Suppressor macrophage treated with lipopolysaccharide for 4 hours (primary cell): ENCODE results near the gene UBE2I.
A peak's percentile ranks its signal among the peaks of the same experiment; 100 is the strongest.

Experiments used
- DNase-seq: peaks from one replicate; pipeline ENCODE4 v3.0.0-alpha.2; 2020

The UBE2I gene

DNA sequence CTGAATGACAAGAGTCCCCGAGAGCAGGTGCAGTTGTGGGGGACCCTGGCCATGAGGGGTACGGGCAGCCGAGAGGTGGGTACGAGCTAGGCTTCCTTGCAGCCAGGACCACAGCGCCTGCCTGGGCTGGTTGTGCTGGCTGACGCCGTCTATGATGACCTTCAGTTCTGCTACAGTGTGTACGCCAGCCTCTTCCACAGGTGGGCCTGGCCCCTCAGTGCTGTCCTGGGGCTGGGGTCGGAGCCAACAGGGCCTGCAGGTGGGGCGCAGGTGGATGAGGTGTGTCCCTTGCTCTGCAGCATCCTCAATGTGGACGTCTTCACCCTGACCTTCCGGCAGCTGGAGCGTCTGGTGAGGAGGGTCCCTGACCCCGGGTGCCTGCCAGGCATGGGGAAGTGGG lies 35.1 kb downstream of the UBE2I start:
- no peak for DNase-seq

DNA sequence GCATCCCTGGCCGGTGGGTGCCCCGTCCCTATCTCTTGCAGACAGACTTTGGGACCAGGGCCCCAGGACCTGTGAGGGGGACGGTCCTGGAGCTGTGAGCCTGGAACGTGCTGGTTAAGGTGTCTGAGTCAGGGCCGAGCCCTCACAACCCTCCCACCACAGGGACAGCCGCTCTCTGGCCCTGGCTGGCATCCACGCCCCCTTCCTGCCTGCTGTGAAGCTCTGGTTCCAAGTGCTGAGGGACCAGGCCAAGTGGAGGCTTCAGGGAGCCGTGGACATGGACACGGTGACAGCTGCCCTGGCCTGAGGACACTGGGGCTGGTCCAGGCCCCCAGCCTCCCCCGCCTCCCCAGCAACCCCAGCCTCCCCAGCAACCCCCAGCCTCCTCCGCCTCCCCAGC lies 35.7 kb downstream of the UBE2I start:
- DNase-seq: no peak

DNA sequence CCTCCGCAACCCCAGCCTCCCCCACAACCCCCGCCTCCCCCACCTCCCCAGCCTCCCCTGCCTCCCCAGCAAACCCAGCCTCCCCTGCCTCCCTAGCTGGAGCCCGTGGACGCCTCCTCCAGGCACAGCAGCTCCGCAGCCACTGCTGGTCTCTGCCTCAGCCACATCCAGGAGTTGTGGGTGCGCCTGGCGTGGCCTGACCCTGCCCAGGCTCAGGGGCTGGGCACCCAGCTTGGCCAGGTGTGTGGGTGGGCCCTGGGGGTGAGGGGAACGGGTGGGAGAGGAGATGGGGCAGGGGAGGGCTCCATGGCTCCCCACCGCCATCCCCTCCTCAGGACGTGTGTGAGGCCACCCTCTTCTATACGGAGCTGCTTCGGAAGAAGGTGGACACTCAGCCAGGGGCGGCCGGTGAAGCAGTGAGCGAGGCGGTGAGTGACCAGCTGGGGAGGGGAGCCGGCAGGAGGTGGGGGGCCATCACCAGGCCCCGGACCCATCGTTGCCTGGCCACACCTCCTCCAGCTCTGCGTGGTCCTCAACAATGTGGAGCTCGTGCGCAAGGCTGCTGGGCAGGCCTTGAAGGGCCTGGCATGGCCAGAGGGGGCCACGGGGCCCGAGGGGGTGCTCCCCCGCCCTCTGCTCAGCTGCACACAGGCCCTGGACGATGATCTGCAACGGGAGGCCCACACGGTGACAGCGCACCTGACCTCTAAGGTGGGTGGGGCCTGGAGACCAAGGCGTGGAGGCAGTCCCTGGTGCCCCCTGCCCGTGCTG lies 36.4 kb downstream of the UBE2I start:
- DNase-seq: no peak

DNA sequence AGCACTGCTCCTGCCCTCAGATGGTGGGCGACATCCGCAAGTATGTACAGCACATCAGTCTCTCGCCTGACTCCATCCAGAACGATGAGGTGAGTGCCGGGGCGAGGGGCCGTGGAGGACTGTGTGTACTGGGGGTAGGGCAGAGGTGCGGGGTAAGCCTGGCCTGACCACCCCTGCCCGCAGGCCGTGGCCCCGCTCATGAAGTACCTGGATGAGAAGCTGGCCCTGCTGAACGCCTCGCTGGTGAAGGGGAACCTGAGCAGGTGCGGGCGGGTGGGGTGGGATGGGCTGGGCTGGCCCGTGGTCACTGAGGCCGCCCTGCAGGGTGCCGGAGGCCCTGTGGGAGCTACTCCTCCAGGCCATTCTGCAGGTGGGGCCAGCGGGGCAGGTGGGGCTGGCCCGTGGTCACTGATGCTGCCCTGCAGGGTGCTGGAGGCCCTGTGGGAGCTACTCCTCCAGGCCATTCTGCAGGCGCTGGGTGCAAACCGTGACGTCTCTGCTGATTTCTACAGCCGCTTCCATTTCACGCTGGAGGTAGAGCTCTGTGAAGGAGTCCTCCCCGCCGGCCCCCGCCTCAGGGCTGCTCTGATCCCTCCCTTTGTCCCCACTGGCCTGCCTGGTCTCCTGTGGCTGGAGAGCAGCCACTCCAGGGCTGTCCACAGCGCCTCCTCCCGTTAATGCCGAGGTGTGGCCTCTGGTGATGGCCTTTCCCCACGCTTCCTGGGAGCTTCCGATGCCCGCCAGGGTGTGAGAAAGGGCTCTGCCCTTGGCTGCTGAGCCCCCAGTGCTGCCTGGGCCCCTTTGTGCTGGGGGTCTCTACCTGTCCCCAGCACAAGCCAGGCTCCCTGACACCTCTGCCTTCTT lies 37.2 kb downstream of the UBE2I start:
- no peak for DNase-seq

DNA sequence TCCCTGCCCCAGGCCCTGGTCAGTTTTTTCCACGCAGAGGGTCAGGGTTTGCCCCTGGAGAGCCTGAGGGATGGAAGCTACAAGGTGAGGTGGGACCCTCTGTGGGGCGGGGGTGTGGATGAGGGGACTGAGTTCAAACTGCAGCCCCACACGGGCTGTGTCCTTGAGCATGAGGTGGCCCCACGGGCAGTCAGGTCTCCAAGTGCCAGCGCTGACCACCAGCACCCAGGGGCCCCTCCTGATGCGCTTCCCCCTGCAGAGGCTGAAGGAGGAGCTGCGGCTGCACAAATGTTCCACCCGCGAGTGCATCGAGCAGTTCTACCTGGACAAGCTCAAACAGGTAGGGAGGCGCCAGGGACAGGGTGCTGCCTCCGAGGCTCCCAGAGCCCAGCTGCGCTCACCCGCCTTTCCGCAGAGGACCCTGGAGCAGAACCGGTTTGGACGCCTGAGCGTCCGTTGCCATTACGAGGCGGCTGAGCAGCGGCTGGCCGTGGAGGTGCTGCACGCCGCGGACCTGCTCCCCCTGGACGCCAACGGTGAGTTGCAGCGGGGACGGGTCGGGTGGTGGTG lies 37.9 kb downstream of the UBE2I start:
- no peak for DNase-seq

DNA sequence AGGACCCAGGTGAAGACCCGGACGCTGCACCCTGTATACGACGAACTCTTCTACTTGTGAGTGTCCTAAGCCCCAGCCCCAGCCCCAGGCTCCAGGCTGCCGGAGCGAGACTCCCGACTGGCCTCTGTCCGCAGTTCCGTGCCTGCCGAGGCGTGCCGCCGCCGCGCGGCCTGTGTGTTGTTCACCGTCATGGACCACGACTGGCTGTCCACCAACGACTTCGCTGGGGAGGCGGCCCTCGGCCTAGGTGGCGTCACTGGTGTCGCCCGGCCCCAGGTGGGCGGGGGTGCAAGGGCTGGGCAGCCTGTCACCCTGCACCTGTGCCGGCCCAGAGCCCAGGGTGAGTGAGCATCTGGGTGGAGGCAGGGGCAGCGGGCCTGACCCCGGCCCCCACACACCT lies 38.5 kb downstream of the UBE2I start:
- DNase-seq: no peak

DNA sequence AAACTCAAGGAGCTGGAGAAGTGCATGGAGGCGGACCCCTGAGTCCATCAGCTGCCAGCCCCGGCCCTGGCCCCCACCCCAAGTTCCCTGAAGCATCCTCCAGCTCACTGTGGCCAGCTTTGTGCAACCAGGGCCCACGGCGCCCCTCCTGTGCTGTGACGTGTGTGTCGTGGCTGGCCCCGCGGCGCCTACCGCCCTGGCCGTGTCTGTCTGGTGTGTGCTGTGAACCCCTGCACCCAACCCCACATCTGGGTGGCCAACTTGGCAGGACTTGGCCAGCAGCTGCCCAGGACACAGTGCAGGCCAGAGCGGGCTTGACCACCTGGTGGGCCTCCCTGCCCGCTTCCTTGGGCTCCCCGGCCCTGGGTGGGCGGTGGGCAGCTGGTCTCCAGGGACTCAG lies 39.0 kb downstream of the UBE2I start:
- no peak for DNase-seq

DNA sequence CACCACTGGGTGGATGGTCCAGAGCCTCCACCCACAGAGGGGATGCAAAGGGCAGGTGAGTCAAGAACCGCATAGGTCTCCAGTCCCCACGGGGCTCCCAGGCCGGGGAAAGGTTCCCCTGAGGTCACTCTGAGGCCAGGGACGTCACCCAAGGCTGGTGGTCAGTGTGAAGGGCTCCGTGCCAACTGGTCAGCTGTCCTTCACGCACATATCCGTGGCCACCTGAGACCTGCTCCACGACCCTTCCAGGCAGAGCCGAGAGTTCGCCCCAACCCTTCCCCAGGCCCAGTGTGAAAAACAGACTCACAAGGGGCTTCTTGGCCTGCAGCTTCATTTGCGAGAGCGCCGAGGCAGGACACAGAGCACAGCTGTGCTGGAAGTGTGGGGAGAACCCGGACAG lies 39.5 kb downstream of the UBE2I start:
- no peak for DNase-seq

DNA sequence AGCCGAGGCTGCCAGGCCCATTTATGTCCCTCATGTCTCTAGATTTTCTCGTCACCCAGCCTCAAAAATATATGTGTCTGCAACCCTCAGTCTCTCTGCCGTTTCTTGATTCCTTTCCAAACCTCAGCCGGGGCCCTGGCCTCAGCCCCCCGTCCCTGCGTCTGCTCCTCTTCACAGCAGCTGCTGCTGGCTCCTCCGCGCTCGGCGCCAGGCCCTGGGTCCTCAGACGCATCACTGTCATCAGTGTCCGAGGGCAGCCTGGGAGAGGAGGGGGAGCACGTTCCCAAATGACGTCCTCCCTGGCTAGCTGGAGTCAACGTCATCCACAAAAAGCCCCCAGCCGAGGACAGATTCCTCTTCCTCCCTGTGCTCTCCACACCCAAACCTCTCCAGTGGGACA lies 39.9 kb downstream of the UBE2I start:
- DNase-seq: no peak

DNA sequence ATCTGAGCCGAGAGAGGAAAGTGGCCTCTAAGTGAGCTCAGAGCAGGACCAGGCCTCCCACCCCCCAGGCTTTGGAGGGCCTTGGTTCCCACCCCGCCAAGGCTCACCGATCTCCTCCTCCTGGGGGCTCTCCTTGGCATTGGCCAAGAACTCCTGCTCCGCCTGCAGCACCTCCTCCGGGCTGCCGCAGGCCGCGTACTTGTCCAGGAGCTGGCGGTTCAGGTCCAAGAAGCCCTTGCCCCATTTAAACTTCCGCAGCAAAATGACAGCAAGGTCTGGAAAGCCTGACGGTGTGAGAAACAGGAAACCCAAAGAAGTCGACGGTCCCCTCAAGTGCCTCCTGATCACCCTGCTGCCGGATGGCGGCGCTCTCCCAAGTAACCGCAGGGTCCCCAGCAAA lies 40.5 kb downstream of the UBE2I start:
- no peak for DNase-seq

DNA sequence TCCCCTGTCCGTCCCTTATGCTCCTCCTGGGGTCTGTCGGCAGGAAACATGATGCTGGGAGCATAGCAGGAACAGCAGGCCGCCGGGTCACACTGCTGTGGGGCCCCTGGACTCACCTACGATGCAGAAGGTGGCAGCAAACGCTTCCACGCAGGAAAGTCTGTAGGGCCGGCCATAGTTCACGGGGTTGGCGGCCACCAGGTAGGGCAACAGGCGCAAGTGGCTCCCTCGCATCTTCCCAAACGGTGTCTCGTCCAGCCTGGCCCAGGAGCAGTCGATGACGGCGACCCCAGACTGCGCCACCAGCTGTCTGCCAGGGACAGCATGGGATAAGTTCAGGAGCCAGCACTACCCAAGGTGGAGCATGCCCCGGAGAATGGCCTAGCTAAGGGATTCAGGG lies 41.3 kb downstream of the UBE2I start:
- no peak for DNase-seq

DNA sequence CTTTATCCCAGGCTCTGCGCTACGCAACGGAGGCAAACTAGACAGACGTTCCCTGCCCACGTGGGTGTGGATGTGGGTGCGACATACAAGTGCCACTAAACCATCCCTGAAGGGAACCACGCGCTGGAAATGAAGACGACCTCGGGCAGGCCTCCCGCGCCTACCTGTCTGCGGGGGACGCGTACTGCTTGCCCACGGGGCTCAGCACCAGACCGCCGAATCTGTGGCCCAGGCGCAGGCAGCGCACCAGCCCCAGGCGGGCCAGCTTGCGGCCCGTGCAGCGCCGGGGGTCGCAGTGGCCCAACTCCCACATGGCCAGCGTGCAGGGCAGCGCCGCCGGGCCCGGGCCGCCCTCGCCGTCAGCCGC lies 41.8 kb downstream of the UBE2I start:
- DNase-seq: no peak

DNA sequence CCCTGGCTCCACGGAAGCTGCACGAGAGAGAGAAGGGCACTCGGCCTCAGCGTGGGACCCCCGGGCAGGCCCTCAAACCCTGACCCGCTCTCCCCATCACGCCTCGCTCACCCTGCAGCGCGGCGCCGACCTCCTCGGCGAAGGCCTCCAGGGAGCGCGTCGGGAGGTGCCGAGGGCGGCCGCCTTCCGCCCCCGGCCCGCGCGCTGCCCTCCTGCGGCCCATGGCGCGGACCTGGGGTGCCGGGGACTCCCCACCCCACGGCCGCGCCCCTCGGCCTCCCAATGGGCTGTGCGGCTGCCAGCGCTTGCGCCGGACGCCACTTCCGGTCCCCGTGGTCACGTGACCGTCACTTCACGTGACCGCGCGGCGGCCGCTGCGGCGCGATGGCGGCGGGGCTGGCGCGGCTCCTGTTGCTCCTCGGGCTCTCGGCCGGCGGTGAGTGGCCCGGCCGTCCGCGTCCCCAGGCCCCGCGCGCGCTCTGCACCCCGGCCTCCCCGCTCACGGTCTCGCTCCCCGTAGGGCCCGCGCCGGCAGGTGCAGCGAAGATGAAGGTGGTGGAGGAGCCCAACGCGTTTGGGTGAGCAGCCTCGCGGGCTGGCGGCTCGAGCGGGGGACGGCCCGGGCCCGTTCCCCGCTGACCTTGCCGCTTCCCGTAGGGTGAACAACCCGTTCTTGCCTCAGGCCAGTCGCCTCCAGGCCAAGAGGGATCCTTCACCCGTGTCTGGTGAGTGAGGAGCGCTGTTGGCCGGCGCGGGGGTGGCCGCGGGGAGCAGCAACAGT lies 42.3 kb downstream of the UBE2I start, which contains the start of the genes GNPTG and TSR3:
GNPTG (plus strand) TSS at position 350 of the 781 bp plus-strand sequence; CDS start at position 385, 35 bp downstream.
TSR3 (minus strand) TSS at position 297 of the 781 bp plus-strand sequence; CDS start at position 223, 74 bp downstream.
- DNase-seq: peak; percentile 94

DNA sequence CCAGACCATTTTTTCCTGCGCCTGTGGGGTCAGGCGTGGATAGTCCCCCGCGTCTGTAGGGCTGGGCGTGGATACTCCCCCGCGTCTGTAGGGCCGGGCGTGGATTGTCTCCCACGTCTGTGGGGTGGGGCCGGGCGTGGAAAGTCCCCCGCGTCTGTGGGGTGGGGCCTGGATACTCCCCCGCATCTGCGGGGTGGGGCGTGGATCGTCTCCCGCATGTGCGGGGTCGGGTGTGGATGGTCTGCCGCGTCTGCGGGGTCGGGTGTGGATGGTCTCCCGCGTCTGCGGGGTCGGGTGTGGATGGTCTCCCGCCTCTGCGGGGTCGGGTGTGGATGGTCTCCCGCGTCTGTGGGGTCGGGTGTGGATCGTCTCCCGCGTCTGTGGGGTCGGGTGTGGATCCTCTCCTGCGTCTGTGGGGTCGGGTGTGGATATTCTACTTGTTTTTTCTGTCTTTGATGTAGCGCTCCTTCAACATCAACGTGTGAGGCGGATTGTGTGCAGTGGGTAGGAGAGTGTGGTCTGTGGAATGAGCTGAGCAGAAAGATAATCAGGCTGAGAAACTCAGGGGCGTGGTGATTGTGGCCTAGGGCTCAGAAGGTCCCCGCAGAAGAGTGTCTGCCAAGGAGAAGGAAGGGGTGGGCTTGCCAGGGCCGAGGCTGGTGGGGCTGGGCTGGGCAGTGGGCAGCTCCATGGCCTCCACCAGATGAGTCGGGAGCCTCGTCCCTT lies 45.5 kb downstream of the UBE2I start:
- no peak for DNase-seq

DNA sequence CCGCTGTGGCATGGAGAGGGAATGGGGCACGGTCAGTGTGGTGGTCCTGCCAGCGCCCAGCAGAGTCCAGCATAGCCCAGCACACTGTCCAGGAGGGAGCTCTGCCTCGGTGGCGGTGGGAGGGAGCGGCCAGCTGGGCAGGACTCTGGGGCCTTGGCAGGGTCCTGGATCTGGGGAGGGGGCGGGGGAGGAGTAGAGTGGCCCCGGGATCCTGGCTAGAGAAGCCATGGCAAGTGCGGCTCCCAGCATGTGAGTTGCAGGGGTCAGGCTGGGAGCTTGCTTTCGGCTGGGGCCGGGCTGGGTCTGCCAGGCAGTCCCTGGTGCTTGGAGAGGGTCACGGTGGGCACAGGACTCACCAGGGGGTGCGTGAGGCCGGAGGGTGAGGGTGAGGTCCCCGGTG lies 46.2 kb downstream of the UBE2I start:
- DNase-seq: no peak

DNA sequence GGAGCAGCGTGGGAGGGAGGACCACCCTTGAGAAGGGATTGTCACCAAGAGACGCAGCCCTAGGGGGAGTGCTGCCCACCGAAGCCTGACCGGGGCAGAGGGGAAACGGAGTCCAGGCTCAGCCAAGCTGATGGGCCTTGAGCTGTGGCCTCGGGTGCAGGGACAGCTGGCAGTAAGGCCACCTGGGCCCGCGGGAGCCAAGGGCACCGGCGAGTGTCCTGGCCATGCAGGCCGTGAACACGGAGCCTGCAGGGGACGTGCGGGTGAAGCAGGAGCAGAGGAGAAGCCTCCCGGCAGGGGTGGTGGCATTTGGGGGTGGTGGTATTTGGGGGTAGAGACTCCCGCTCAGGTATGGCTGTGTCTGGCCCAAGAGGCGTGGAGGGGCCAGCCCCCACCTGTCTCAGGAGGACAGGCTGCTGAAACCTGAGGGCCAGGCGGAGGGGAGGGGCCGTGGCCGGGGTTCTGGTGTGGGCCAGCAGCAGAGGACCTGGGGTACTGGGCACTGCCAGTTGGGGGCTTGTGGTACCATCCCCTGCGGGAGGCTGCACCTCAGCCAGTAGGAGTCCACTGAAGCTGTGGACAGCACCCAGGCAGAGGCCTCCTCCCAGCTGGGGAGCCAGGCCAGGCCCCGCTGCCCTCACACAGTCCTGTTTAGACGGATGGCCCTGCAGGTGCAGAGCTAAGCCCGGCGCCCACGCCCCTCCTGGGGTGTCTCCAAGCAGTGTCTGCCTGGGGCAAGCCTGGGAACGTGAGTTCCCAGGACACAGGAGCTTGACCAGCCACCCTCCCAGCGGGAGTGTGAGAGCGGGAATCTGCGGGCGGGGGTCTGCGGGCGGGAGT lies 46.8 kb downstream of the UBE2I start:
- DNase-seq: no peak

DNA sequence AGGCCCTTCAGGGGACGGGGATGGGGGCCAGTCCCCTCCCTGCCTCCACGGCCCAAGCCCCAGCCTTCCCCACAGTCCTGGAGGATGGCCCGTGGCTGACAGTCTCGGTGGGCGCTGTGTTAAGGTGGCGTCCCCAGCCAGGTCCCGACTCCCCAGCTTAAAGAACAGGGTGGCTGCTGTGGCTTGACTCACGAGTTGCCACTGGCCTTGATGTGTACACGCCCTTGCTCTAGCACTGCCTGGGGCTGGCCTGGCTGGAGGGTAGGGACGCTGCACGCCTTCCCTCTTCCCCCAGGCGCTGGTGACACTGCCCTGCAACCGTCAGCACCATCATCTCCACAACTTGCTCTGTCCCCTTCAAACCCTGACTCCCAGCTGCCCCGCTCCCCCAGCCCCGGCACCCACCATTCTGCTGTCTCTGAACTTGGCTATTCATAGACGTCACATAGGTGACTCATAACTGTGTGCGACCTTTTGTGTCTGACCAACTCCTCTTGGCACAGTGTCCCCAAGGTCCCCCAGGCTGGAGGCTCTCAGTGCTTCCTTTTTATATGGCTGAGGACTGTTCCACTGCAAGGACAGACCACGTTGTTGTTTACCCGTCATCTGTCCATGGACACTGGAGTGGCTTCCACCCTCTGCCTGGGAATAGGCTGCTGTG lies 48.6 kb downstream of the UBE2I start:
- peak; percentile 41 for DNase-seq

DNA sequence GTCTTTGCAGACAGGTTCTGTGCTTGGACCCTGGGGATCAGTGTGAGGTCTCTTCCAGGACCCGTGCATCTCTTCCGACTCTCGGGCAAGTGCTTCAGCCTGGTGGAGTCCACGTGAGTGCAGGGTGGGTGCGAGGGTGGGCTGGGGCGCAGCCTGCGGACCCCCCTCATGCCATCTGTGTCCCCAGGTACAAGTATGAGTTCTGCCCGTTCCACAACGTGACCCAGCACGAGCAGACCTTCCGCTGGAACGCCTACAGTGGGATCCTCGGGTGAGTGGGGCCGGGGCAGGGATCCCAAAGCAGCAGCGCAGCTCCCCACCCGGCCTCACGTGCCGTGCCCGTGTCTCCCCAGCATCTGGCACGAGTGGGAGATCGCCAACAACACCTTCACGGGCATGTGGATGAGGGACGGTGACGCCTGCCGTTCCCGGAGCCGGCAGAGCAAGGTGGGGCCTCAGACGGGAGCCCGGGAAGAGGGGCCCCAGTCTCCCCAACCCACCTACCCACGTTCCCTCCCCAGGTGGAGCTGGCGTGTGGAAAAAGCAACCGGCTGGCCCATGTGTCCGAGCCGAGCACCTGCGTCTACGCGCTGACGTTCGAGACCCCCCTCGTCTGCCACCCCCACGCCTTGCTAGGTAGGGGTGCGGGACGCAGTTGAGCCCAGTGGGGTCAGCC lies 52.4 kb downstream of the UBE2I start:
- DNase-seq: no peak

DNA sequence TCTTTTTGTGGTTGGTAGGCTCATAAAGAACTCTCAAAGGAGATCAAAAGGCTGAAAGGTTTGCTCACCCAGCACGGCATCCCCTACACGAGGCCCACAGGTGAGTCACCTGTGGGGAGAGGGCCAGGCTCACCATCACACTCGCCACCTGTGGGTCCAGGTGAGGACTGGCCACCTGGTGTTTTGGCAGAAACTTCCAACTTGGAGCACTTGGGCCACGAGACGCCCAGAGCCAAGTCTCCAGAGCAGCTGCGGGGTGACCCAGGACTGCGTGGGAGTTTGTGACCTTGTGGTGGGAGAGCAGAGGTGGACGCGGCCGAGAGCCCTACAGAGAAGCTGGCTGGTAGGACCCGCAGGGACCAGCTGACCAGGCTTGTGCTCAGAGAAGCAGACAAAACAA lies 53.4 kb downstream of the UBE2I start:
- DNase-seq: no peak

DNA sequence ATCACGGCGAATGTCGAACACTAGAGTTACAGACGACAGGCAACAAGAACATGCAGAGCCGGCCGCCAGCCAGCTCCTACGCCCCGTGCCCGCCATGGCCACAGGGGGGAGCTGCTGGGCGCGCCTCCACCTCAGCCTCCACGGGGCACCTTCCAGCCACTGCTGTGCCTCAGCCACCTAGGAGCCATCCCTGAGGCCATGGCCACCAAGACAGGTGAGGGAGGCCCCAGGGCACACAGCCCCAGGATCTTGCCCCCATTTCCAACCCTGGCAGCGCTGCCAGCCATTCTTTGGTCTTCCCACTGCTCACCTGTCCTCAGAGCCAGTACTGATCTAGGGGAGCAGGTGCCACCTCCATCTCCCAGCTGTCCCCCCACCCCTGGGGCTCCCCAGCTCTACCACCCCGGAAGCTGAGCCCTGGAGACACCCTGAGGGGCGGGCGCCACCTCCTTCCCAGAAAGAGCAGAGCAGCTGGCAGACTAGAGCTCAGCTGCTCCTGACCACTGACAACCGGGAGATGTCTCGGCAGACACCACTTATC lies 54.1 kb downstream of the UBE2I start:
- DNase-seq: peak; percentile 66
